Measurements from ENCODE around the gene AADAT. TPM values are rescaled to one million over a fixed set of nuclear protein-coding genes. Genes with fewer than 3 reads are reported as not detected.

Gene AADAT
- total and polyA plus RNA-seq, 2 of the 4 experiments (the other 2 are of a cell fraction): 4.7 to 6.9 TPM

DNA sequence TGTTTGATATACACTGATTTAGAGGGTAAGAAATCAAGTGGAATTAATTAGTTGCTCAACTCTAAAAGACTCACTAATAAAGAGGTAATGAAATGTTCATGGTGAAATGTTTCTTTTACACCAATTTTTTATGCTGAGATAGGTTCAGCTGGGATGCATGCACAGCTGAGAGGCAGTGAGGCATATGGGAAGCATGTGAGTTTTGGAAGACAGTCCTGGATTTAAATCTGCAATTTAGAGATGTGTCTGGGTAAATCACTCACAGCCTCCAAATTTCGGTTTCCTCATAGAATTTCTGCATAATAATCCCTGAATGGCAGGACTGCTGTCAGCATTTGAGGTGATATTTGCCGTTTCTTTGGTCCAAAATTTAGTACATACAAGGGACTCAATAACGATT lies 48.2 kb upstream of the AADAT start:
- Histone ChIP-seq H2BK120ac (ENCODE audit: low read depth, low read length) (no peak overlapping the region), H2AK9ac (replicated peaks; ENCODE audit: low read depth, low read length, poor library complexity) (no peak overlapping the region), H2BK5ac (ENCODE audit: low read depth, low read length, poor library complexity, severe bottlenecking) (no peak overlapping the region), H2AFZ (replicated peaks; ENCODE audit: low read length, poor library complexity) (no peak overlapping the region), H3K4me2 (ENCODE audit: low read depth, low read length) (no peak overlapping the region), H3K56ac (ENCODE audit: extremely low read depth, insufficient read depth, low read length) (no peak overlapping the region), H4K8ac (ENCODE audit: low read depth in 2 of 2, low read length in 2 of 2) (no peak overlapping the region), H3K27ac (ENCODE audit: insufficient read depth, low read length) (no peak overlapping the region), H2BK15ac (ENCODE audit: low read depth, low read length) (no peak overlapping the region), H3K36me3 (ENCODE audit: control insufficient read depth, insufficient read depth, low read length) (no peaks in the 10 kb centered on the region), H3K14ac (replicated peaks; ENCODE audit: low read depth, low read length) (no peak overlapping the region), H3K9me3 (ENCODE audit: control insufficient read depth, insufficient read depth, low read length) (no peaks in the 10 kb centered on the region), H3K79me1 (ENCODE audit: low read depth in 1 of 2, low read length in 2 of 2) (no peaks in the 10 kb centered on the region), H2AK5ac (ENCODE audit: low read depth, low read length) (no peak overlapping the region), H4K5ac (ENCODE audit: low read depth, low read length) (no peak overlapping the region), H3K9ac (ENCODE audit: low read depth, low read length) (no peak overlapping the region), H4K20me1 (ENCODE audit: insufficient read depth, low read length) (no peaks in the 10 kb centered on the region), H3K18ac (ENCODE audit: low read depth, low read length) (no peak overlapping the region), H3K27me3 (ENCODE audit: control insufficient read depth, insufficient read depth, low read length) (no peaks in the 10 kb centered on the region), H3K4ac (ENCODE audit: low read depth, low read length) (no peak overlapping the region), H3K4me1 (ENCODE audit: control insufficient read depth, insufficient read depth, low read length) (no peaks in the 10 kb centered on the region), H4K91ac (ENCODE audit: insufficient read depth, low read depth, low read length) (no peak overlapping the region), H2BK20ac (ENCODE audit: low read depth, low read length) (no peak overlapping the region), H3K23ac (ENCODE audit: low read depth, low read length) (no peak overlapping the region), H3K4me3 (ENCODE audit: insufficient read depth, low read depth, low read length) (no peak overlapping the region), H3K9me1 (ENCODE audit: insufficient read depth, low read length) (no peaks in the 10 kb centered on the region)
- DNase-seq (no peak), ATAC-seq (ENCODE audit: low read depth) (no peak)
- ChIA-PET CTCF (interaction anchor here (0.8 to 1.4 kb wide), 2 partner anchors 9 to 15 kb away, joined by 3 read pairs; no protein-coding TSS in a partner anchor), POLR2A (ENCODE audit: unreplicated experiment) (no interaction called here)
- WGBS, 2 experiments (ENCODE audit: extremely low coverage in 2 of 2, insufficient read length in 1 of 2): no CpG with 5 or more reads among the region's 3 CpGs
- intact Hi-C loops (cut with micrococcal nuclease): no loop called here
- no TSS peak for BruUV-seq (replicated peaks)
- dilution Hi-C loops (cut with HindIII; ENCODE audit: low sequenced_read_pairs, unreplicated experiment): no loop called here
- in situ Hi-C loops (cut with MboI; ENCODE audit: low sequenced_read_pairs): no loop called here
- TF ChIP-seq SMC3 (IDR thresholded peaks at IDR 0.05; ENCODE audit: low read depth, low read length) (no peak), RFX5 (IDR thresholded peaks at IDR 0.05; ENCODE audit: low read depth, low read length) (no peak), MAFK (IDR thresholded peaks at IDR 0.05; ENCODE audit: low read depth, low read length) (no peak), MAZ (IDR thresholded peaks at IDR 0.05; ENCODE audit: borderline replicate concordance, low read depth, low read length) (no peak), RAD21 (IDR thresholded peaks at IDR 0.05; ENCODE audit: low read length) (no peak)
- TF ChIP-seq, protein P1, sequence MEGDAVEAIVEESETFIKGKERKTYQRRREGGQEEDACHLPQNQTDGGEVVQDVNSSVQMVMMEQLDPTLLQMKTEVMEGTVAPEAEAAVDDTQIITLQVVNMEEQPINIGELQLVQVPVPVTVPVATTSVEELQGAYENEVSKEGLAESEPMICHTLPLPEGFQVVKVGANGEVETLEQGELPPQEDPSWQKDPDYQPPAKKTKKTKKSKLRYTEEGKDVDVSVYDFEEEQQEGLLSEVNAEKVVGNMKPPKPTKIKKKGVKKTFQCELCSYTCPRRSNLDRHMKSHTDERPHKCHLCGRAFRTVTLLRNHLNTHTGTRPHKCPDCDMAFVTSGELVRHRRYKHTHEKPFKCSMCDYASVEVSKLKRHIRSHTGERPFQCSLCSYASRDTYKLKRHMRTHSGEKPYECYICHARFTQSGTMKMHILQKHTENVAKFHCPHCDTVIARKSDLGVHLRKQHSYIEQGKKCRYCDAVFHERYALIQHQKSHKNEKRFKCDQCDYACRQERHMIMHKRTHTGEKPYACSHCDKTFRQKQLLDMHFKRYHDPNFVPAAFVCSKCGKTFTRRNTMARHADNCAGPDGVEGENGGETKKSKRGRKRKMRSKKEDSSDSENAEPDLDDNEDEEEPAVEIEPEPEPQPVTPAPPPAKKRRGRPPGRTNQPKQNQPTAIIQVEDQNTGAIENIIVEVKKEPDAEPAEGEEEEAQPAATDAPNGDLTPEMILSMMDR (conservative IDR thresholded peaks at IDR 0.05; ENCODE audit: low read depth, low read length): no peak

Data from IMR-90 (cell line).